HepG2 (cell line): ENCODE data around the gene CCDC93. TPM values are rescaled to one million over a fixed set of nuclear protein-coding genes. Genes with fewer than 3 reads are reported as not detected.

Source experiments
- ATAC-seq: fragments of 200-7000 bp; cut with Tn5 transposase; 3 replicates; pipeline ENCODE4 v1.9.1; 2020; ENCODE audit warnings: mild to moderate bottlenecking, moderate library complexity
- BruUV-seq: library from RNA; stranded (reverse); fragments of 400-500 nt; replicated peaks from 2 replicates; lab custom pipeline; 2021; lab: Mats Ljungman, UMichigan
- CTCF ChIA-PET: fragments of 300-600 bp; formaldehyde crosslinking; extraction: SDS; loops from one replicate; lab custom pipeline; 2021; ENCODE audit warnings: low total read pairs, inconsistent platforms, low intra/inter-chr PET ratio; lab: Yijun Ruan, JAX
- POLR2A ChIA-PET: fragments of 350-600 bp; sonication (Branson Sonifier 250); formaldehyde crosslinking; loops from one replicate; lab custom pipeline; 2020; ENCODE audit warnings: antibody characterized with exemption, inconsistent platforms; lab: Yijun Ruan, JAX
- DNase-seq: peaks from one replicate; pipeline ENCODE4 v3.0.0-alpha.2; 2015; ENCODE audit warnings: low spot score
- FAIRE-seq: peaks from 3 replicates; lab custom pipeline; 2011; peaks lifted over from hg19 to GRCh38; lab: Jason Lieb, UNC
- H2AFZ ChIP-seq: one replicate; pipeline ENCODE4 v1.6.1; 2011; ENCODE audit warnings: low read length, inconsistent platforms
- H3K27ac ChIP-seq: fragments of 300-600 bp; 3 replicates; pipeline ENCODE4 v1.8.0; 2011; ENCODE audit warnings: mixed run types, mild to moderate bottlenecking, mixed read lengths, low read length, inconsistent platforms; ENCODE audit not compliant: insufficient read depth; ENCODE audit errors: extremely low read length
- H3K27me3 ChIP-seq, 2 experiments: fragments of 200-600 bp in 1 of 2; 2 replicates in 1 of 2; 3 replicates in 1 of 2; pipeline versions ENCODE4 v1.6.0 to v1.8.0; 2011; ENCODE audit warnings: low read length in 2 of 2, mild to moderate bottlenecking in 2 of 2, moderate library complexity in 2 of 2, inconsistent platforms in 1 of 2; ENCODE audit not compliant: insufficient read depth in 2 of 2, control insufficient read depth in 1 of 2
- H3K36me3 ChIP-seq, 2 experiments: fragments of 200-600 bp in 1 of 2; replicated peaks in 1 of 2; 2 replicates in 1 of 2; 3 replicates in 1 of 2; pipeline versions ENCODE4 v1.5.1 to v1.8.0; 2011; ENCODE audit warnings: low read length in 2 of 2, inconsistent platforms in 1 of 2; ENCODE audit not compliant: insufficient read depth in 2 of 2, control insufficient read depth in 1 of 2
- H3K4me1 ChIP-seq: 2 replicates; pipeline ENCODE4 v1.5.1; 2012; ENCODE audit warnings: low read length, inconsistent platforms; ENCODE audit not compliant: insufficient read depth
- H3K4me2 ChIP-seq: 2 replicates; pipeline ENCODE4 v1.6.0; 2011; ENCODE audit warnings: low read depth, low read length, inconsistent platforms
- H3K4me3 ChIP-seq, 3 experiments: fragments of 200-600 bp in 1 of 3; sonication (generic), shearing (Covaris generic) in 1 of 3; replicated peaks in 1 of 3; 2 replicates each; pipeline ENCODE4 v1.5.1; 2011 to 2016; ENCODE audit warnings: low read length in 3 of 3, inconsistent platforms in 2 of 3, low read depth in 2 of 3, mild to moderate bottlenecking in 2 of 3, control low read depth in 1 of 3, mixed read lengths in 1 of 3; ENCODE audit not compliant: insufficient read depth in 1 of 3
- H3K79me2 ChIP-seq: one replicate; pipeline ENCODE4 v1.6.1; 2011; ENCODE audit warnings: low read length, inconsistent platforms; ENCODE audit not compliant: insufficient read depth
- H3K9ac ChIP-seq: 2 replicates; pipeline ENCODE4 v1.6.0; 2011; ENCODE audit warnings: mild to moderate bottlenecking, low read depth, low read length, inconsistent platforms; ENCODE audit not compliant: insufficient read depth
- H3K9me3 ChIP-seq: 2 replicates; pipeline ENCODE4 v1.5.1; 2012; ENCODE audit warnings: mild to moderate bottlenecking, low read length
- H4K20me1 ChIP-seq: 2 replicates; pipeline ENCODE4 v1.6.0; 2011; ENCODE audit warnings: inconsistent platforms, mild to moderate bottlenecking, low read length, moderate library complexity; ENCODE audit not compliant: insufficient read depth
- CREB1 ChIP-seq, 2 experiments: fragments of 450-650 bp in 1 of 2; IDR thresholded peaks; 2 replicates each; pipeline ENCODE4 v1.6.1; 2016 to 2017; ENCODE audit warnings: control low read depth in 1 of 2, mild to moderate bottlenecking in 1 of 2, missing compliant biosample characterization in 1 of 2, missing genetic modification characterization in 1 of 2
- FOXC1 ChIP-seq: sonication (generic); formaldehyde crosslinking; IDR thresholded peaks from 2 replicates; pipeline ENCODE4 v1.8.0; 2022; ENCODE audit warnings: mild to moderate bottlenecking, missing genetic modification reagents, borderline replicate concordance
- FOXM1 ChIP-seq: sonication (generic); formaldehyde crosslinking; IDR thresholded peaks from 2 replicates; pipeline ENCODE4 v1.5.0; 2020; ENCODE audit warnings: missing genetic modification reagents
- IRF2 ChIP-seq: IDR thresholded peaks from 2 replicates; pipeline ENCODE4 v1.6.1; 2018; ENCODE audit warnings: missing genetic modification reagents, missing compliant biosample characterization
- KMT2A ChIP-seq: sonication (generic); formaldehyde crosslinking; IDR thresholded peaks from 2 replicates; pipeline ENCODE4 v1.4.0; 2020; ENCODE audit warnings: missing genetic modification reagents
- MAFF ChIP-seq: IDR thresholded peaks from 2 replicates; pipeline ENCODE4 v1.6.1; 2011; ENCODE audit warnings: low read depth, low read length, improper control_type of control experiment
- MAFK ChIP-seq, 2 experiments: IDR thresholded peaks in 1 of 2; conservative IDR thresholded peaks in 1 of 2; 2 replicates each; pipeline ENCODE4 v1.6.1; 2011; ENCODE audit warnings: improper control_type of control experiment in 2 of 2, low read length in 2 of 2
- NBN ChIP-seq: fragments of 450-650 bp; conservative IDR thresholded peaks from 2 replicates; pipeline ENCODE4 v1.6.1; 2017
- NR3C1 ChIP-seq: sonication (generic); formaldehyde crosslinking; IDR thresholded peaks from 2 replicates; pipeline ENCODE4 v1.4.0; 2020; ENCODE audit warnings: missing genetic modification reagents
- ZNF12 ChIP-seq: sonication (generic); formaldehyde crosslinking; IDR thresholded peaks from 2 replicates; pipeline ENCODE4 v1.5.0; 2020; ENCODE audit warnings: missing genetic modification reagents
- ZNF251 ChIP-seq: sonication (generic); formaldehyde crosslinking; IDR thresholded peaks from 2 replicates; pipeline ENCODE4 v1.9.0; 2021; ENCODE audit warnings: mild to moderate bottlenecking, missing genetic modification reagents
- ZNF317 ChIP-seq: sonication (generic); formaldehyde crosslinking; IDR thresholded peaks from 2 replicates; pipeline ENCODE4 v1.5.0; 2020; ENCODE audit warnings: mild to moderate bottlenecking, missing genetic modification reagents
- ZNF496 ChIP-seq: sonication (generic); formaldehyde crosslinking; IDR thresholded peaks from 2 replicates; pipeline ENCODE4 v1.8.1; 2023; ENCODE audit warnings: mild to moderate bottlenecking, moderate library complexity, missing genetic modification reagents; ENCODE audit not compliant: insufficient replicate concordance
- ZNF546 ChIP-seq: sonication (generic); formaldehyde crosslinking; conservative IDR thresholded peaks from 2 replicates; pipeline ENCODE4 v1.8.1; 2023; ENCODE audit warnings: mild to moderate bottlenecking, missing genetic modification reagents
- ZNF703 ChIP-seq: sonication (generic); formaldehyde crosslinking; IDR thresholded peaks from 2 replicates; pipeline ENCODE4 v1.5.1; 2020; ENCODE audit warnings: missing genetic modification reagents, mild to moderate bottlenecking, moderate library complexity, borderline replicate concordance
- ZNF780A ChIP-seq: sonication (generic); formaldehyde crosslinking; IDR thresholded peaks from 2 replicates; pipeline ENCODE4 v1.8.0; 2022; ENCODE audit warnings: mild to moderate bottlenecking, missing genetic modification reagents, moderate library complexity
- ZNF879 ChIP-seq: sonication (generic); formaldehyde crosslinking; IDR thresholded peaks from 2 replicates; pipeline ENCODE4 v1.8.1; 2023; ENCODE audit warnings: missing genetic modification reagents
- WGBS: methylation state at CpG from one replicate; pipeline ENCODE4 v1.1.6; 2017; ENCODE audit warnings: low lambda C conversion rate; 5-methylcytosine and 5-hydroxymethylcytosine counted together
- in situ Hi-C: cut with HindIII; loops from 2 replicates; pipeline ENCODE4 v1.10.0; 2017; ENCODE audit warnings: low pct_unique_long_range_greater_than_20kb; ENCODE audit not compliant: extremely low pct_ligation_motif_present
- intact Hi-C: fragments of 100-400 bp; cut with micrococcal nuclease; formaldehyde crosslinking; loops from one replicate; pipeline ENCODE4 v1.10.0; 2022; ENCODE audit not compliant: unreplicated experiment
- polyA plus RNA-seq, 8 experiments: library from polyadenylated mRNA; depleted of rRNA in 3 of 8; stranded (reverse) in 7 of 8; unstranded in 1 of 8; fragments of >200 nt; fragmentation: Illumina TruSeq in 4 of 8; extraction: Trizol in 4 of 8; gene quantifications; 2 replicates each; pipeline versions ENCODE4 v1.2.1 to v1.2.3, GENCODE V29; 2011 to 2016; ENCODE audit warnings: low read depth in 4 of 8, missing spikeins in 1 of 8, mixed read lengths in 1 of 8; ENCODE audit not compliant: insufficient read depth in 1 of 8
- total RNA-seq, 5 experiments: library from RNA; depleted of rRNA; stranded (reverse); fragments of >200 nt; fragmentation: Illumina TruSeq; extraction: Trizol; gene quantifications; 2 replicates each; pipeline ENCODE4 v1.2.3, GENCODE V29; 2016; ENCODE audit warnings: low read depth in 1 of 5

Gene CCDC93
- total and polyA plus RNA-seq, 2 of the 13 experiments (the other 11 are each of a cell fraction or from before 2014, with no cell fraction given), result 37.2 to 53.2 TPM

GRCh38 chr2:117994729-117995128 is 19.1 kb downstream of the CCDC93 start:
- no peak for FAIRE-seq

GRCh38 chr2:117989854-117990438 is 23.9 kb downstream of the CCDC93 start:
- WGBS, result 97% methylated on average over 1 of the region's 1 CpG
- Histone ChIP-seq H3K36me3 (peaks cover 16 to 71% of the 10 kb centered on the region in 2 experiments), H4K20me1 (0 out of 2 replicates have a peak, but pooled peaks cover 2% of the 10 kb centered on the region), H2AFZ (no peak overlapping the region), H3K27me3 (no peaks in the 10 kb centered on the region)
- FAIRE-seq (no peak), ATAC-seq (no peak), DNase-seq (no peak)
- BruUV-seq, result no TSS peak
- CTCF ChIA-PET, result no interaction called here
- in situ Hi-C loops (no loop called here), intact Hi-C loops (no loop called here)
- TF ChIP-seq MAFF, result peak; percentile 72; the same call in 1 of the 2 replicates
- TF ChIP-seq MAFK (conservative IDR thresholded peaks at IDR 0.05 in 1 of 2, IDR thresholded peaks at IDR 0.05 in 1 of 2; ENCODE audit: low read length in 2 of 2), result peak; percentile 73 to 79
- no peak for TF ChIP-seq CREB1 (IDR thresholded peaks at IDR 0.05)
- TF ChIP-seq CREB1 (CRISPR knock-in tag; IDR thresholded peaks at IDR 0.05), result no peak
- peak; percentile 95 for TF ChIP-seq ZNF317 (CRISPR knock-in tag)
- TF ChIP-seq, all 625 proteins: peak for 3
- Histone ChIP-seq H3K9me3 (no peaks in the 10 kb centered on the region), H3K27ac (no peak overlapping the region), H3K4me1 (no peaks in the 10 kb centered on the region), H3K79me2 (no peaks in the 10 kb centered on the region), H3K9ac (no peak overlapping the region), H3K4me2 (no peak overlapping the region), H3K4me3 (no peak overlapping the region)
- POLR2A ChIA-PET, result interaction anchor here (0.8 kb wide), 1 partner anchor 175 kb away, joined by 3 read pairs; the partner anchor contains the start of gene DDX18

More at GRCh38 chr2:117994729-117995128, 19.1 kb downstream of the CCDC93 start:
- CTCF ChIA-PET, result no interaction called here
- Histone ChIP-seq H3K4me2 (no peak overlapping the region), H3K36me3 (peaks cover 30 to 88% of the 10 kb centered on the region in 2 experiments), H3K9ac (no peak overlapping the region), H3K27ac (no peak overlapping the region), H4K20me1 (no peaks in the 10 kb centered on the region), H2AFZ (no peak overlapping the region), H3K27me3 (no peaks in the 10 kb centered on the region), H3K79me2 (no peaks in the 10 kb centered on the region), H3K9me3 (no peaks in the 10 kb centered on the region), H3K4me1 (no peaks in the 10 kb centered on the region), H3K4me3 (no peak overlapping the region)
- WGBS, result 69% methylated on average over 4 of the region's 4 CpGs
- POLR2A ChIA-PET, result no interaction called here
- TF ChIP-seq ZNF703 (no peak), ZNF546 (CRISPR knock-in tag) (no peak), ZNF879 (no peak), FOXC1 (CRISPR knock-in tag) (no peak), ZNF496 (no peak), ZNF780A (no peak), NBN (no peak), ZNF251 (CRISPR knock-in tag) (no peak), IRF2 (CRISPR knock-in tag) (no peak), FOXM1 (no peak), ZNF12 (no peak), KMT2A (no peak), NR3C1 (CRISPR knock-in tag) (no peak)
- in situ Hi-C loops (no loop called here), intact Hi-C loops (no loop called here)
- no TSS peak for BruUV-seq
- ATAC-seq (peak; percentile 56), DNase-seq (no peak)
